Measurements from ENCODE around the gene ASIC2.
A peak's percentile ranks its signal among the peaks of the same experiment; 100 is the strongest.

Gene ASIC2

DNA sequence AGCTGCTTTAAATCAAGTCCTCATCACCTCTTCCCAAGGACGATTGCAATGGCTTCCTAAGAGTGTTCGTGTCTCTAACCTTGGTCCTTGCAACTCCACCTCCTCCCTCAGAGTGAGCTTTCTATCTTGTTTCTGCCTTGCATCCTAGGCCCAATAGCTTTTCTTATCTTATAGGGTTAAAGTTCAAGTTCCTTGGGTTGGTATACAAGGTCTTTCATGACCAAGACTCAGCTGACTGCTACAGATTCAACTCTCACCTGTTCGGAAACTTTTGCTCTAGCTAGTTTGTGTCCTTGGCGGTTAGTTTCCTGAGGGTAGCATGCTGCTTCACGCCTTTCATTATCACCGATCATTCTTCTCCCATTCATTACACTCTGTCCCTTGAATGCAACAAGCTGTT lies 290.8 kb downstream of the ASIC2 start:
- TF ChIP-seq, protein P1, sequence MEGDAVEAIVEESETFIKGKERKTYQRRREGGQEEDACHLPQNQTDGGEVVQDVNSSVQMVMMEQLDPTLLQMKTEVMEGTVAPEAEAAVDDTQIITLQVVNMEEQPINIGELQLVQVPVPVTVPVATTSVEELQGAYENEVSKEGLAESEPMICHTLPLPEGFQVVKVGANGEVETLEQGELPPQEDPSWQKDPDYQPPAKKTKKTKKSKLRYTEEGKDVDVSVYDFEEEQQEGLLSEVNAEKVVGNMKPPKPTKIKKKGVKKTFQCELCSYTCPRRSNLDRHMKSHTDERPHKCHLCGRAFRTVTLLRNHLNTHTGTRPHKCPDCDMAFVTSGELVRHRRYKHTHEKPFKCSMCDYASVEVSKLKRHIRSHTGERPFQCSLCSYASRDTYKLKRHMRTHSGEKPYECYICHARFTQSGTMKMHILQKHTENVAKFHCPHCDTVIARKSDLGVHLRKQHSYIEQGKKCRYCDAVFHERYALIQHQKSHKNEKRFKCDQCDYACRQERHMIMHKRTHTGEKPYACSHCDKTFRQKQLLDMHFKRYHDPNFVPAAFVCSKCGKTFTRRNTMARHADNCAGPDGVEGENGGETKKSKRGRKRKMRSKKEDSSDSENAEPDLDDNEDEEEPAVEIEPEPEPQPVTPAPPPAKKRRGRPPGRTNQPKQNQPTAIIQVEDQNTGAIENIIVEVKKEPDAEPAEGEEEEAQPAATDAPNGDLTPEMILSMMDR (IDR thresholded peaks at IDR 0.05; ENCODE audit: control insufficient read depth, insufficient read depth, low read depth, low read length, missing control alignments): no peak
- no peak for DNase-seq (ENCODE audit: low read depth)
- H3K4me3 ChIP-seq (ENCODE audit: control insufficient read depth, low read depth, low read length): no peak overlapping the region

DNA sequence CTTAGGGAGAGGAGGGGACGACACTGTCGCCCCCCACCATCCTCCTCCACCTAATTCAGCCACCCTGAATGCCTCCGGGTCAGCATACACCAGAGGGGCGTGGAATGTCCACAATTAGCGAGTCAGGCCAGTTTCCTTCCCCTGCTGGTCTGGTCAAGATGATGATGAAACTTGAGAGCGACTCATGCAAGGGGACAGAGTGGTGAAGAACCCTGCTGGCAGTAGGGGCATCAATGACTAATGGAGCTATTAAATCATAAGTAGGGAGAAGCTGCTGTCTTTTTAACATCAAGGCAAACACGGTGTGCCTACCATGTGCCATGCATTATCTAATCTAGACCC lies 294.2 kb downstream of the ASIC2 start:
- TF ChIP-seq, protein P1 (IDR thresholded peaks at IDR 0.05; ENCODE audit: control insufficient read depth, insufficient read depth, low read depth, low read length, missing control alignments): no peak
- no peak overlapping the region for H3K4me3 ChIP-seq (ENCODE audit: control insufficient read depth, low read depth, low read length)
- DNase-seq (ENCODE audit: low read depth): peak; percentile 35

DNA sequence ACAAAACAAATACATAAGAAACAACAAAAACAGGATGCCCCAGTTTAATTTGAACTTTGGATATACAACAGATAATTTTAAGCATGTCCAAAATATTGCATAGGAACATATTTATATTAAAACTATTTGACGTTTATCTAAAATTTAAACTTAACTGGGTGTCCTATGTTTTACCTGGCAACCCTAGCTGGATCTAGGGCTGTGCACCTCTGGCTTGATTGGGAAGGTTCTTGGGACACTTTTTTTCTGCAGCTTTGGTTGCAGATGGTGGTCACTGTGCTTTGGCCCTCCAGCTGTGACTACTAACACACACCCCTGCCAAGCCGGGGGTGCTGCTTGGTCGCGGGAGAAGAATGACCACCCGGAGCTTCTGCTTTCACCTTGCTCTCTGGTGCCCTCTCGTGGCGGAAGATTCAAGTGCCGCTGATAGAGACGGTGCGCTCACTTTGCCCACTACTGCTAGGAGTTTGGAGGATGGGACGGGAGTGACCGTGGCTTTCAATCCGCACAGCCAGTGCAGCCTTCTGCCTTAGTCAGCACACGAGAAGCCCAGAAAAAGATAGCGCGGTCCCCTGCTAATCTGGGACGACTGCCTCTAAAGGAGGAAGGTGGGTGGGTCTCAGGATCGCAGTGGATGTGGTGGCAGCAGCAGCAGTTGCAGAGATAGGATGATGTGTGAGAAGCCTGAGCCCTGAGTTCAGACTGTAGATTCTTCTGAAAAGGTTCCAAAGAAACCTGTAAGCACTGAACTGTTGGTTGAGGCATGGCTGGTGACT lies 294.8 kb downstream of the ASIC2 start:
- peak overlapping the region; percentile 24; the same call in 1 of the 2 replicates for H3K4me3 ChIP-seq (ENCODE audit: control insufficient read depth, low read depth, low read length)
- DNase-seq (ENCODE audit: low read depth): peak; percentile 29
- TF ChIP-seq, protein P1 (IDR thresholded peaks at IDR 0.05; ENCODE audit: control insufficient read depth, insufficient read depth, low read depth, low read length, missing control alignments): peak; percentile 95

DNA sequence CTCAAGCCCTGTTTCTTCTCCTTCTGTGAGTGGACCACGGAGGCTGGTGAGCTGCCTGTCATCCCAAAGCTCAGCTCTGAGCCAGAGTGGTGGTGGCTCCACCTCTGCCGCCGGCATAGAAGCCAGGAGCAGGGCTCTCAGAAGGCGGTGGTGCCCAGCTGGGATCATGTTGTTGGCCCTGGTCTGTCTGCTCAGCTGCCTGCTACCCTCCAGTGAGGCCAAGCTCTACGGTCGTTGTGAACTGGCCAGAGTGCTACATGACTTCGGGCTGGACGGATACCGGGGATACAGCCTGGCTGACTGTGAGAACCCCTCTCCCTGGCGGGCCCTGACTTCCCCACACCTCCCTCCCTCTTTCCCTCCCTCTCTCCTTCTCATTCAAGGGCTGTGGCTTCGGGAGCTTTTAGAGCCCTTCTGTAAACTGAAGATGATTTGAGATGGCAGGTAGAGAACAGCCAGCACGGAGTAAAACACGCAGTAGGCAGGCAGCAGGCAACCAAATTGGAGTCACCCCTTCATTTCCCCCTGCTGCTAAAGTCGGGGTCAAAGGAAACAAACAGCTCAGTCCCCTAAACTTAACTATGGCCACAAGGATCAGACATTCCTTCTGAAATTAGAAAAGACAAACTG lies 297.6 kb downstream of the ASIC2 start:
- no peak overlapping the region for H3K4me3 ChIP-seq (ENCODE audit: control insufficient read depth, low read depth, low read length)
- TF ChIP-seq, protein P1 (IDR thresholded peaks at IDR 0.05; ENCODE audit: control insufficient read depth, insufficient read depth, low read depth, low read length, missing control alignments): no peak
- no peak for DNase-seq (ENCODE audit: low read depth)

DNA sequence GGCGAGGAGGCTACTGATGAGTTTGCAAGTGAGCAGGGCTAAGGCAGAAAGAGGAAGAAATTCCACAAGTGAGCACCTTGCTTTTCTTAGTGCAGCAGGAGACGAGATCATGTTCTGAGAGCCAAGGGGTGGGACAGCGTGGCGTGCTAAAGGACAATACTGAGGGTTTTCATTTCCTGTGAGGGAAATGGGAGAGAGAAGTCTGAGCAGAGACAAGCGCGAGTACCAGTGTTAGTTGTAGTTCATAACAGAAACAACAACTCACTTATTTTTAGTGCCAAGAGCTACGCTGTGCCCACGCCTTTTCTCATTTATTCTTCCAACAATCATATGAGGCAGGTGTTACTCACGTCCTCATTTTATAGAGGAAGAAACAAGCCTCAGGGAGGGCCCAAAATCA lies 299.1 kb downstream of the ASIC2 start:
- TF ChIP-seq, protein P1 (IDR thresholded peaks at IDR 0.05; ENCODE audit: control insufficient read depth, insufficient read depth, low read depth, low read length, missing control alignments): no peak
- DNase-seq (ENCODE audit: low read depth): no peak
- H3K4me3 ChIP-seq (ENCODE audit: control insufficient read depth, low read depth, low read length): no peak overlapping the region

DNA sequence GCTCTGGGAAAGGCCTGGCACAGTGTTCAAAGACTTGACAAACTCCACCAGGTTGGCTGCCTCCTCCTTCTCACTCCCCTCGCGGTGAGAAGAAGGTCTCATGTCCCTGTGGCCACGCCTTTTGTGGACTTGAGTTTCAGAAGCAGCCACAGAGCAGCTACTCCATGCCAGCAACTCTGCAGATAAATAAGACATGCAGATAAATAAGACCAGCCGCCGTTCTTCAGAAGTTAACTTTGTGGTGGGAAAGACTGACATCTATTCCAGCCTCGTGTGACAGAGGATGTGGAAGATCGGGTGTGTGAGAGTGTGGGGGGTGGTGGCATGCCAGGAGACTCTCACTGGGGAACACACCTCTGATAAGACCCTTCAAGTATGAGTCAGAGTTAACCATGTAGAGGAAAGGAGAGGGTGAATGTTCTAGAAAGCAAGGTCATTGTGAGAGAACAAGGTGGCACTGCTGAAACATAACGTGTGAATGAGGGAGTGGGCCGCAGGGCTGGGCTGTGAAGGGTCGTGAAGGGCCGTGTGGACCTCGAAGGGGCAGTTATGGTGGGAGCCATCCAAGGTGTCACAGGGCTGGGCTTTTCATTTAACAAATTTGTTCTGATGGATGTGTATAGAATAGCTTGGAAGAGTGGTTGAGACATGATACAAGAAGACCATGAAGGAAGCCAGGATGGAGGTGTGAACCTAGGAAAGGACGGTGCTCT lies 300.6 kb downstream of the ASIC2 start:
- no peak overlapping the region for H3K4me3 ChIP-seq (ENCODE audit: control insufficient read depth, low read depth, low read length)
- TF ChIP-seq, protein P1 (IDR thresholded peaks at IDR 0.05; ENCODE audit: control insufficient read depth, insufficient read depth, low read depth, low read length, missing control alignments): no peak
- no peak for DNase-seq (ENCODE audit: low read depth)
